Stimulated activated CD4-positive, alpha-beta T cell treated with anti-CD3 and anti-CD28 coated beads, Interleukin-2, amount 100 ng/mL, for 4 hours (primary cell): ENCODE results near the gene TNFRSF4.

Experiments used
- DNase-seq: peaks from one replicate; pipeline ENCODE4 v3.0.0-alpha.2; 2020; ENCODE audit warnings: low read depth

TNFRSF4 gene

DNA sequence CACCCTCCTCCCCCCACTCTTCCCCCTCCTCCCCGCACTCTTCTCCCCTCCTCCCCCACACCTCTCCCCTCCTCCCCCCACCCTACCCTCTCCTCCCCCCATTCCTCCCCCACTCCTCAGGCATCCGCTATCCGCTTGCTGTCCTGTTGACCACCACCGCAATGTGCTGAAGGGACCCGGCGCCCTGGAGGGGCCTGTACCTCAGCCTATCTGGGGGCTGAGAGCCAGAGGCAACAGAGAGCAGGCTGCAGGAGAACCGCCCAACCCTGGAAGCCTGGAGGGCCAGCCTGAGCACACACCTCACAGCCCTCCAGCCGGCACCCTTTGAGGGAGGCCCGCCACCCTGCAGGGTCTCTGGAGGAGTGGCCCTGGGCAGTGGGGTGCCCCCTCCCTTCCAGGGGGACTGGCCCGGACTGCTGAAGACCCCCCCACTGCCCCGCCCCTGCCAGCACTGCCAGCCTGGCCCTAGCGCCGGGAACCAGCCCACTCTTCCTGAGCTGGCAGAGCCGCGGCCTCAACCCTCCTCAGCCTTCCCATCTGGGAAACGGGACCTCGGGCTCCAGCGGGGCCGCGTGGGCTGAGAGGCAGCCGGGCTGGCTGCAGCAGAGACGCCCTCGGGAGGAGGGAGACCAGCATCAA is 31.3 kb upstream of the TNFRSF4 start:
- DNase-seq = no peak

GRCh38 chr1:1244192-1244811 is 30.3 kb upstream of the TNFRSF4 start:
- DNase-seq = no peak

DNA sequence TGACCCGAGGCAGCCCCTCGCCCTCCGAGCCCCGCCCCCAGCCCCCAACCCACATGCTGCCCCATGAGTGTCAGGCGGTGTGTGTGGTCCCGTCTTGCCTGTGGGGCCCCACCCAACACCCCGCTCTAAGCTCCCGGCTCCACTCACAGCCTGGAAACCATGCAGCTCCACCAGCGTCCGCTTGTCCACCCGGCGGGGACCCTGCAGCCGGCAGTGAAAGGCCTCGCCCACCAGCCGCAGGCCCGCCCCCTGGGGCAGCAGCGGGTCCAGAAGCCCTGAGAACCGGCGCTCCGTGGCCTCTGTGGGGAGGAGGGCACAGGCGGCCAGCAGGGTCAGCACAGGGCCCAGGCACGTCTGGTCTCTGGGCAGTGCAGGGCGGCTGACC is 29.8 kb upstream of the TNFRSF4 start:
- no peak for DNase-seq

DNA sequence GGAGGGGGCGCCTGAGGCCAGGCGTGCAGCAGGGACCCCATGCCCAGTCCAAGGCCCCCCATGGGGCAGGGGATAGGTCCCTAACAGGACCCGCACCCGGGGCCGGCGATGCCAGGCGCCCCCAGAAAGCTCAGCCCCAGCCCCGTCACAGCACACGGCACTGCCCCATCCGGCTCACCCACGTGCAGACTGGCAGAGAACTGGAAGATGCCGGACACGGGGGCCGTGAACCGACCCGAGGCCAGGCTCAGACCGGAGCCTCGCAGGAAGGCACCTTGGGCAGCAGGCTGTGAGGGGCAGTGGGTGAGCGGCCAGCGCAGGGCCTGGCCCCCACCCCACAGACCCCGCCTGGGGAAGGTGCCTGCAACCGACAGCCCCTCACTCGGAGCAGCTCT is 29.3 kb upstream of the TNFRSF4 start:
- DNase-seq = no peak

- no peak for DNase-seq
Observed at GRCh38 chr1:1242461-1243265, 28.7 kb upstream of the TNFRSF4 start.

DNA sequence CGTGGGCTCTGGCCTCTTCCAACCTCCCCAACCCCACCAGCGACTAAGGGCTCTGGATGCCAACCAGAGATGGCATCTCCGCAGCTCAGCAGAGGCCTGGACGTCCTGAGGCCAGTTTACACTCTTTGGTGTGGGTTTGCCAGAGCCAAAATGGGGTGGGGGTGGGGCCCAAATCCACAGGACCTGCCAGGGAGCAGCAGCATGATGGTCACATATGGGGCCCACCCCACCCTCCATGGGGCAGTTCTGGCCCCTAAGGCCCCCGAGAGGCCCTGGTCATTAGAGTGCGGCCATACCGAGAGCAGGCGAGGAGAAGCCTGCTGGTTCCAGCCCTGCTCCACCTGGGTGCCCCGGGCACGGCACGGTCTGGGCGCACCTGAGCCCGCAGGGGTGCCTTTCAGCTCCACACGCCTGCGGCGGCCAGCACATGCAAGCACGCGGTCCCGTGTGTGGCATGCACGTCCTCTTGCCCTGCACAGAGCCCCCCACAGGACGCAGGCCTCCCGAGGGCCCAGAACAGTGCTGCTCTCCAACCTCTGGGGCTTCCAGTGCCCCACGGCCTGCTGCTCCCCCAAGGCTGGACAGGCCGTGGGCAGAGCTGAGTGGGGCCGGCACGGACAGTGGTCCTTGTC is 27.8 kb upstream of the TNFRSF4 start:
- no peak for DNase-seq

- DNase-seq = no peak
Observed at GRCh38 chr1:1240822-1241587, 27.1 kb upstream of the TNFRSF4 start.

DNA sequence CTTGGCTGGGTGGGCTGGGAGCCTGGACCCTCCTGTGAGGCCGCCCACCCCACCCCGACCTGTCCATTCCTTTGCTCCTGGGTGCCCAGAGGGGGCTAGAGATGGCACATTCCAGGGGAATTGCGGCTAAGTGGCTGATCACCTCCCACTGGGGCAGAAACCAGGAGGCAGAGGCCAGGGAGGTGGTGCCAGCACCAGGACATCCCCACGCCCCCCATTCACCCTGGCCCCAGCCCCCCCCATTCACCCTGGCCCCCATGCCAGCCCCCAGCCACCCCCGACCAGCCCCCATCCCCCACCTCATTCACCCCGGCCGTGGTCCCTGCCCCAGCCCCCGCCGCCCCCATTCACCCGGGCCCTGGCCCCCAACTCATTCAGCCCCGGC is 26.4 kb upstream of the TNFRSF4 start:
- DNase-seq = no peak

GRCh38 chr1:1239614-1240347 is 25.8 kb upstream of the TNFRSF4 start:
- DNase-seq = no peak

- no peak for DNase-seq
Observed at GRCh38 chr1:1239227-1239613, 25.3 kb upstream of the TNFRSF4 start.

DNA sequence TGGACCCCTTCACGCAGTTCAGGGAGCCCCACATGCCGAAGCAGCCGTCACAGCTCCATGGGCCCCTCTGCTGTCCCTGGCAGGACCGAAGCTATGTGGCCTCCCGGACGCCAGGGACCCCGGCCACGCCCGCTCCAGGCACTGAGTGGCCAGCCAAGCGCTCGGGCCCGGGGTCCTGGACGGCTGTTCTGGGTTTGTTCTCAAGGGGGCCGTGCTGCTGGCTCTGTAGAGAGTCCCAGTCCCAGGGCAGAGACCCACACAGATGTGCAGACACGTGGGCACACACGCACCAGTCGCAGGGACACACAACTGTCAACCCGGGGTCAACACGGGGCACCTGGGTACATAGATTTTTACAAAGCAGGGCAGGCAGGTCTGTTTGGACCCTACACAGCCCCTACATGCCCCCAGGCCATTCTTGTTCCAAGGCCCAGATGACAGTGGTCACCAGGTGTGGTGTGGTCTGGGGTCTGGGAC is 24.8 kb upstream of the TNFRSF4 start:
- DNase-seq = no peak

GRCh38 chr1:1237874-1238701 is 24.1 kb upstream of the TNFRSF4 start:
- DNase-seq = no peak

DNA sequence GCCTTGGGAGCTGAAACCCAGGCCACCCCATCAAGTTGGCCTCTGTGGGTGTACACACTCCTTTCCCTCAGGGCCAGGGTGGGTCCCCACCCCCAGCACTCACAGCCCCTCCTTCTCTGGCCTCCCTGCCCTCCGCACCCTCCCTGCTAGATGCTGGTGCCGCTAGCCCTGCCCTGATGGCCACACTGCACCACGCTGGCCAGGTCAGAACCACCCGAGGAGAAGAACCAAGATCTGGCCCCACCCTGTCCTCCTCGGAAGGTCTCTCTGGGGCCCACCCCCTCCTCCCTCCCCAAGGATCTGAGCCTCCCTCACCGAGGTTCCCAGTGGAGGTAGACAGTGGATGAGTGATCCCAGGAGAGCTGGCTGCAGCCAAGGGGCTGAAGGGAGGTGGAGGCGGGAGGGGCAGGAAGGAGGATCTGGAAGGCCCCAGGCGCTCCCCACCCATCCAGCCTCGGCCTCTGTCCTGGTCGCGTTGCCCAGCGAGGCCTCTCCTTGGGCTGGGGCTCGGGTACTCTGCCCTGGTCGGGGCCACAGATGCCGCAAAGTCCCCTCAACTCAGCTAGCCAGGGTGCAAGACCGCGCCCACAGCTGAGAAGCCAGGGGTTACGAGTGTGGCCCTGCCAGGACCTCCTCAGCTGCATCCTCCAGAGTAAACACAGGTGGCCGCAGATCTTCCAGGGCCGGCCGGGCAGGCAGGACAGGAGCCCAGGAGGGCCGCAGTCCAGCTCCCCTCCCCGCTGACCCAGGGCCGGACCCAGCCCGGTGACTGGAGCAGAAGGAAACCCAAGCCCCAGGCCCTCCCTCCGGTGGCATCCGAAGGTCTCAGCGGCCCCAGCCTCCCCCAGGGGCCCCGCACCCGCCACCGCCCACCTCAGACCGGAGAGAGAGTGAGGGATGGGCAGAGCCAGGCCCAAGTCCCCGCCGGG is 23.3 kb upstream of the TNFRSF4 start:
- no peak for DNase-seq

DNA sequence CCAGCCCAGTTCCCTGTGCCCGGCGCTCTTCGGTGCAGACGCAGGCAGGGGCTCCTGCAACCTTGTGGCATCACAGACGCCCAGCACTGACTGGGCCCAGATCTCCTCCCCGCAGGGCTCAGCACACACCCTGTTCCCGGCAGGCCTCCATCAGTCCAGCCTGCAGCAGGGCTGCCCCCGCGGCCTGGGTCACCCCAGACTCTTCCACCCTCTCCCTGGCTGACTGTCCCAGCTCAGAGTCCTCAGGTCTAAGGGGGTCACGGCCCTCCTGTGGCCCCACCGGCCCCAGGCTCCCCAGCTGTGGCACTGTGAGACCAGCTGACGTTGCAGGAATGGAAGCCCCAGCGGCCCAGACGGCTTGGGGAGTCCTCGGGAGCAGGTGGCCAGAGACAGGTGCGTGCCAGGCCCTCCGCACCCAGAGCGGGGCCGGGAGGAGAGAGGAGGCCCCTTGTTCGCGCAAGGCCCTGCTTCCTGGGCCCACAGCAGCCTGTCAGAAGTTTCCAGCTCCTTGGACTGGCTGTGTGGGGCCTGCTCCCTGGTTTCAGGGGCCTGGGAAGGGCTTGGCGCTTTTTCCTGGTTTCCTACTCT is 22.3 kb upstream of the TNFRSF4 start:
- DNase-seq = no peak

DNA sequence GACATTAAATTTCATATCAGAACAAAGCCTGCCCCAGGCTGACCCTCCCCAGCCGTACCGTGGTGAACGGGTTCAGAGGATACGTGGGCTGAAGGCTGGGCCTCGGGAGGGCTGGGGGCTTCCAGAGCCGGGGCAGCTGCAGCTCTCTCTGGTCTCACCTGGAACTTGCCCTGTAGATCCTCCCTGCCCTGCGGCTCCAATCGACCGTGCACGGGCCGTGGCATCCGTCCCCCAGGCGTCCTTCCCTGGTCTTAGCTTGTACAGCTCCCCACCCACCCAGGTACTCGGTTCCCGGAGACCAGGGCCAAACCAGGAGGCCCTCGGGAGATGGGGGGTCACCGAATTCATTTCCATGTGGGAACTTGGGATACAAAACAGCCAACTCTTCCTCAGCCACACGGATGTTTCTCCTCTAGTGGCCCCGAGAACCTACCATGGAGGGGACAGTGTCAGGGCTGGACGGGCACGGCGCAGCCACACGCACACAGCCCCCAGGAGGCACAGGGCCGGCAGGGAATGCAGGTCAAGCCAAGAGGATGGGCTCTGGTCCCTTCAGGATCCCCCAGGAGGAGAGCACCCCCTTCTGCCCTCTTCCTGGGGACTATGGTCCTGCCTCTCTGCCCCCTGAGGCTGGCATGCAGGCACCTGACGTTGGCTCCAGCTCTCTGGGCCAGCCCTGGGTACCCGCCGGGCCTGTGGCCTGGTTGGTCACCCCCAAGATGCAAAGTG is 21.2 kb upstream of the TNFRSF4 start:
- DNase-seq = no peak

- DNase-seq = no peak
Observed at GRCh38 chr1:1234180-1234808, 20.3 kb upstream of the TNFRSF4 start.

GRCh38 chr1:1233567-1233892 is 19.6 kb upstream of the TNFRSF4 start:
- no peak for DNase-seq
